ENCODE measurements around the gene MAN1A2. TPM values are rescaled to one million over a fixed set of nuclear protein-coding genes. Genes with fewer than 3 reads are reported as not detected.

Gene MAN1A2
- total and polyA plus RNA-seq, 5 donors from 2014 or later: 27.2 to 113 (median 43.8) TPM

DNA sequence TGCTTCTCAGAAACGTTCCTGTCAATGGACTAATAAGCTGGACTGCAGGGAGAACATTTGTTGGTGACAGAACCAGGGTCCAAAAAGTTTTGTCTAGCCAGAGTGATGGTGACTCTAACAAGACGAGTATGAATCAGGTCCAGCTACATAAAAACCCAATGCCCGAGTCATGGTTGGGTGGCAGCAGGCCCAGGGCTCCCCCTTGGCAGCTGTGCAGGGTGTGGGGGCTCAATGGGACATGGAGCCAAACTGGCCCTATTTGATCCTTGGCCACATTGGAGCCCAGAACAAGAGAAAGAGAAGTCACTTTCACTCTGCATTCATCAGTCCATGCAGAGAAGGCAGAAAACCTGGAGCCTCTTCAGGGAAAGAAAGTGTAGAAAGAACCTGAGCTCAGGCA, 200.7 kb downstream of the MAN1A2 start:
- peak overlapping the region in 2 of 3 donors; percentile 28 to 78 for H3K27ac Mint-ChIP-seq

DNA sequence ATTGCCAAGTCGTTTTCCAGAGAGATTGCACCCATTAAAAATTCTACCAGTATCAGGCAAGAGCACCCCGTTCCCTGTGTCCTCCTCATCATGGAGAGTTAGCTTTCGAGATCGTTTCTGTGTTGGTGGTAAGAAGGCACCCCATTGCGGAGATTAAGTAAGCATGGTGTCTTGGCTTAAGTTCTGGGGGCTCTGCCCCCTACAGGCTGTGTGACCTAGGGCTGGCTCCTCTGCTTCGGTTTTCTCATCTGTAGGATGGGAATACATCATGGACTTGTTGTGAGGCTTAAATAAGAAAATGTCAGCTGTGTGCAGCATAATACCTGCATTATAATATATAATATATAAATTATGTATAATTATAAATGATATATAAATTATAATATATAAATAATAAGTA, 201.8 kb downstream of the MAN1A2 start:
- no peak overlapping the region for H3K4me3 Mint-ChIP-seq
- ATAC-seq (ENCODE audit: low read depth in 2 of 2): no peak

More for the DNA sequence above, 200.7 kb downstream of the MAN1A2 start:
- ATAC-seq (ENCODE audit: low read depth in 2 of 2) (no peak), DNase-seq (no peak)
- H3K4me3 Mint-ChIP-seq: no peak overlapping the region
- no peak overlapping the region for H3K27ac ChIP-seq (ENCODE audit: insufficient read depth, low read length, poor library complexity, severe bottlenecking)
- H3K4me1 Mint-ChIP-seq: peaks cover 5 to 25% (median 19%) of the 10 kb centered on the region in 4 donors
- no peaks in the 10 kb centered on the region for H3K9me3 Mint-ChIP-seq
- H3K27me3 ChIP-seq (ENCODE audit: control insufficient read depth, insufficient read depth, low read length): no peaks in the 10 kb centered on the region
- no peaks in the 10 kb centered on the region for H3K36me3 ChIP-seq (ENCODE audit: control insufficient read depth, insufficient read depth, low read length)
- H3K4me1 ChIP-seq (ENCODE audit: control insufficient read depth, insufficient read depth, low read length, poor library complexity, severe bottlenecking): peaks cover 13% of the 10 kb centered on the region
- H3K9me3 ChIP-seq (ENCODE audit: control insufficient read depth in 2 of 2, low read length in 2 of 2): no peaks in the 10 kb centered on the region
- no peak overlapping the region for H3K4me3 ChIP-seq (ENCODE audit: low read depth, low read length)
- H3K27me3 Mint-ChIP-seq: peaks cover 6% of the 10 kb centered on the region
- H3K36me3 Mint-ChIP-seq: no peaks in the 10 kb centered on the region

GRCh38 chr1:117569856-117570255, 202.6 kb downstream of the MAN1A2 start:
- Histone ChIP-seq H3K27me3 (ENCODE audit: control insufficient read depth, insufficient read depth, low read length) (no peaks in the 10 kb centered on the region), H3K4me1 (ENCODE audit: control insufficient read depth, insufficient read depth, low read length, poor library complexity, severe bottlenecking) (peaks cover 20% of the 10 kb centered on the region), H3K27ac (ENCODE audit: insufficient read depth, low read length, poor library complexity, severe bottlenecking) (no peak overlapping the region), H3K9me3 (ENCODE audit: control insufficient read depth in 2 of 2, low read length in 2 of 2) (no peaks in the 10 kb centered on the region), H3K36me3 (ENCODE audit: control insufficient read depth, insufficient read depth, low read length) (no peaks in the 10 kb centered on the region), H3K4me3 (ENCODE audit: low read depth, low read length) (no peak overlapping the region)
- Mint-ChIP-seq H3K27ac (no peak overlapping the region), H3K36me3 (no peaks in the 10 kb centered on the region), H3K9me3 (no peaks in the 10 kb centered on the region), H3K27me3 (peaks cover 6% of the 10 kb centered on the region), H3K4me1 (peaks cover 5 to 35% (median 21%) of the 10 kb centered on the region in 4 donors), H3K4me3 (no peak overlapping the region)
- ATAC-seq (ENCODE audit: low read depth in 2 of 2): no peak
- no peak for DNase-seq

More for the DNA sequence above, 201.8 kb downstream of the MAN1A2 start:
- Histone ChIP-seq H3K27me3 (ENCODE audit: control insufficient read depth, insufficient read depth, low read length) (no peaks in the 10 kb centered on the region), H3K27ac (ENCODE audit: insufficient read depth, low read length, poor library complexity, severe bottlenecking) (no peak overlapping the region), H3K9me3 (ENCODE audit: control insufficient read depth in 2 of 2, low read length in 2 of 2) (no peaks in the 10 kb centered on the region), H3K4me3 (ENCODE audit: low read depth, low read length) (no peak overlapping the region), H3K36me3 (ENCODE audit: control insufficient read depth, insufficient read depth, low read length) (no peaks in the 10 kb centered on the region), H3K4me1 (ENCODE audit: control insufficient read depth, insufficient read depth, low read length, poor library complexity, severe bottlenecking) (peaks cover 20% of the 10 kb centered on the region)
- peaks cover 5 to 30% (median 24%) of the 10 kb centered on the region in 4 donors for H3K4me1 Mint-ChIP-seq
- no peaks in the 10 kb centered on the region for H3K9me3 Mint-ChIP-seq
- no peak overlapping the region for H3K27ac Mint-ChIP-seq
- DNase-seq: no peak
- H3K27me3 Mint-ChIP-seq: peaks cover 6% of the 10 kb centered on the region
- H3K36me3 Mint-ChIP-seq: no peaks in the 10 kb centered on the region

- peak overlapping the region; percentile 14 to 62 (median 55) for H3K27ac Mint-ChIP-seq
Observed at GRCh38 chr1:117570988-117571409, 203.8 kb downstream of the MAN1A2 start.

GRCh38 chr1:117571496-117571895, 204.2 kb downstream of the MAN1A2 start:
- Mint-ChIP-seq H3K4me3 (no peak overlapping the region), H3K36me3 (no peaks in the 10 kb centered on the region), H3K9me3 (no peaks in the 10 kb centered on the region), H3K27ac (peak overlapping the region in 2 of 3 donors; percentile 55 to 71), H3K4me1 (peaks cover 5 to 35% (median 21%) of the 10 kb centered on the region in 4 donors), H3K27me3 (peaks cover 6% of the 10 kb centered on the region)
- Histone ChIP-seq H3K4me3 (ENCODE audit: low read depth, low read length) (no peak overlapping the region), H3K27me3 (ENCODE audit: control insufficient read depth, insufficient read depth, low read length) (no peaks in the 10 kb centered on the region), H3K27ac (ENCODE audit: insufficient read depth, low read length, poor library complexity, severe bottlenecking) (no peak overlapping the region), H3K36me3 (ENCODE audit: control insufficient read depth, insufficient read depth, low read length) (no peaks in the 10 kb centered on the region), H3K4me1 (ENCODE audit: control insufficient read depth, insufficient read depth, low read length, poor library complexity, severe bottlenecking) (peaks cover 20% of the 10 kb centered on the region), H3K9me3 (ENCODE audit: control insufficient read depth in 2 of 2, low read length in 2 of 2) (no peaks in the 10 kb centered on the region)
- ATAC-seq (ENCODE audit: low read depth in 2 of 2) (no peak), DNase-seq (peak in 1 of 3 donors; percentile 58)

More at GRCh38 chr1:117570988-117571409, 203.8 kb downstream of the MAN1A2 start:
- Histone ChIP-seq H3K27ac (ENCODE audit: insufficient read depth, low read length, poor library complexity, severe bottlenecking) (no peak overlapping the region), H3K4me1 (ENCODE audit: control insufficient read depth, insufficient read depth, low read length, poor library complexity, severe bottlenecking) (peaks cover 20% of the 10 kb centered on the region), H3K4me3 (ENCODE audit: low read depth, low read length) (no peak overlapping the region), H3K9me3 (ENCODE audit: control insufficient read depth in 2 of 2, low read length in 2 of 2) (no peaks in the 10 kb centered on the region), H3K36me3 (ENCODE audit: control insufficient read depth, insufficient read depth, low read length) (no peaks in the 10 kb centered on the region), H3K27me3 (ENCODE audit: control insufficient read depth, insufficient read depth, low read length) (no peaks in the 10 kb centered on the region)
- no peak for ATAC-seq (ENCODE audit: low read depth in 2 of 2)
- no peaks in the 10 kb centered on the region for H3K9me3 Mint-ChIP-seq
- peak in 1 of 3 donors; percentile 20 for DNase-seq
- H3K4me1 Mint-ChIP-seq: peaks cover 5 to 35% (median 21%) of the 10 kb centered on the region in 4 donors
- H3K4me3 Mint-ChIP-seq: no peak overlapping the region
- peaks cover 6% of the 10 kb centered on the region for H3K27me3 Mint-ChIP-seq
- H3K36me3 Mint-ChIP-seq: no peaks in the 10 kb centered on the region

DNA sequence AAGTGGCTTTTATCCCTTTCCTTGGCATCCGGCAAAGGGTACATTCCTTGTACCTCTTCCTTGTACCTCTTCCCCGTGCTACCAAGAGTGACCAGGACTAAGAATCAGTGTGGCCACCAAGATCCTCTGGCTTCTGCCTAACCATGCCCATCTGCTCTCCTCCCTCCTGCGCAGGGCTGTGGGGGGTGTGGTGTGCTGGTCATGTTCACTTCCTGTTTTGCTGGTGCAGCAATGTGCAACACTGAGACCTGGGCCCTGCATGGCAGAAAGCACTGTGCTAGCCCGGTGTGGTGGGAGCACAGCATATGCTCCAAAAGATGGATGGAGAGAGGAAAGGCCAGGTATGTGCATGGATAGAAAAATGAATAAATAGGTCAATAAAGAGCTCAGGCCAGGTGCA, 205.3 kb downstream of the MAN1A2 start:
- no peaks in the 10 kb centered on the region for H3K27me3 Mint-ChIP-seq
- H3K4me1 Mint-ChIP-seq: peaks cover 5 to 35% (median 21%) of the 10 kb centered on the region in 4 donors
- peak overlapping the region; percentile 61 to 96 (median 83) for H3K27ac Mint-ChIP-seq
- peak; percentile 78 to 84 for ATAC-seq (ENCODE audit: low read depth in 2 of 2)
- H3K27ac ChIP-seq (ENCODE audit: insufficient read depth, low read length, poor library complexity, severe bottlenecking): no peak overlapping the region
- H3K9me3 ChIP-seq (ENCODE audit: control insufficient read depth in 2 of 2, low read length in 2 of 2): no peaks in the 10 kb centered on the region
- peak overlapping the region; percentile 26 for H3K4me3 ChIP-seq (ENCODE audit: low read depth, low read length)
- peak overlapping the region in 2 of 4 donors; percentile 41 to 64 for H3K4me3 Mint-ChIP-seq
- DNase-seq: peak; percentile 3 to 81 (median 36)
- H3K9me3 Mint-ChIP-seq: no peaks in the 10 kb centered on the region
- no peaks in the 10 kb centered on the region for H3K27me3 ChIP-seq (ENCODE audit: control insufficient read depth, insufficient read depth, low read length)
- no peaks in the 10 kb centered on the region for H3K36me3 ChIP-seq (ENCODE audit: control insufficient read depth, insufficient read depth, low read length)
- H3K4me1 ChIP-seq (ENCODE audit: control insufficient read depth, insufficient read depth, low read length, poor library complexity, severe bottlenecking): peaks cover 20% of the 10 kb centered on the region
- no peaks in the 10 kb centered on the region for H3K36me3 Mint-ChIP-seq

DNA sequence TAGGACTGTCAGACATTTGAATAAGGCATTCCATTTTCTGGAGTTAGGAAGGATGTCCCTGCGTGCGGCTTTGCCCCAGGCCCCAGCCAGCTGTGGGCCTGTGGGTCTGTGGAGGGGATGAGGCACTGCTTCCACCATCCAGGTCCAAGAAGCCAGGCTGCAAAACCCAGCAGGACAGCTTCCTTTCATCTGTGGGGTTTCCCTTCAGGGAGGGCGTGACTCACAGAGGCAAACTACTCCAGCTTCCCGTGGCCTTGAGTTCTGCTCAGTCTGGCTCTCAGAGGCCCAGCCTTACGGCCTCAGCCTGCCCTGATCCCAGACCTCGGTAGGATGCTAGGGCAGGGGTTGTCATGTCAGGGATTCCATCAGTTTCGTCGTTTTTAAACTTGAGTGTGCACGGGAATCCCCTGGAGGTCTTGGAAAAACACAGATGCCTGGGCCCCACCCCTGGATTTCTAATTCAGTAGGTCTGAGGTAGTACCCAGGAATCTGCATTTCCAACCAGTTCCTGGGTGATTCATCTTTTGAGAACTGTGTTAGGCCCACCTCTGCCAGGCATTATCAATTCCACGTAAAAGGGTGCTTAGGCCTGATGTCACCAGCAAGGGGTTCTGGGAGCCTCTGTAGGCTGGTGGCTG, 206.3 kb downstream of the MAN1A2 start:
- ATAC-seq (ENCODE audit: low read depth in 2 of 2) (peak; percentile 36 to 43), DNase-seq (peak in 1 of 3 donors; percentile 52)
- Mint-ChIP-seq H3K27me3 (no peaks in the 10 kb centered on the region), H3K9me3 (no peaks in the 10 kb centered on the region), H3K36me3 (no peaks in the 10 kb centered on the region), H3K4me3 (peak overlapping the region in 1 of 4 donors; percentile 9), H3K27ac (peak overlapping the region; percentile 61 to 90 (median 76)), H3K4me1 (peaks cover 5 to 35% (median 21%) of the 10 kb centered on the region in 4 donors)
- H3K4me1 ChIP-seq (ENCODE audit: control insufficient read depth, insufficient read depth, low read length, poor library complexity, severe bottlenecking): peaks cover 20% of the 10 kb centered on the region
- H3K36me3 ChIP-seq (ENCODE audit: control insufficient read depth, insufficient read depth, low read length): no peaks in the 10 kb centered on the region
- H3K27ac ChIP-seq (ENCODE audit: insufficient read depth, low read length, poor library complexity, severe bottlenecking): no peak overlapping the region
- H3K9me3 ChIP-seq (ENCODE audit: control insufficient read depth in 2 of 2, low read length in 2 of 2): no peaks in the 10 kb centered on the region
- no peaks in the 10 kb centered on the region for H3K27me3 ChIP-seq (ENCODE audit: control insufficient read depth, insufficient read depth, low read length)
- H3K4me3 ChIP-seq (ENCODE audit: low read depth, low read length): no peak overlapping the region

Measured in CD4-positive, CD25-positive, alpha-beta regulatory T cell (primary cell).